GM12892 (cell line): ENCODE results near the gene SRCIN1.

Source experiments
- POLR2A ChIP-seq: IDR thresholded peaks from 2 replicates; pipeline ENCODE4 v1.6.1; 2011; ENCODE audit warnings: low read depth, low read length, control low read depth
- POLR2AphosphoS5 ChIP-seq: IDR thresholded peaks from 2 replicates; pipeline ENCODE4 v1.6.1; 2011; ENCODE audit warnings: low read depth, low read length, control low read depth
- TAF1 ChIP-seq: IDR thresholded peaks from 2 replicates; pipeline ENCODE4 v1.6.1; 2011; ENCODE audit warnings: low read depth, mild to moderate bottlenecking, control low read depth, low read length, borderline replicate concordance

DNA sequence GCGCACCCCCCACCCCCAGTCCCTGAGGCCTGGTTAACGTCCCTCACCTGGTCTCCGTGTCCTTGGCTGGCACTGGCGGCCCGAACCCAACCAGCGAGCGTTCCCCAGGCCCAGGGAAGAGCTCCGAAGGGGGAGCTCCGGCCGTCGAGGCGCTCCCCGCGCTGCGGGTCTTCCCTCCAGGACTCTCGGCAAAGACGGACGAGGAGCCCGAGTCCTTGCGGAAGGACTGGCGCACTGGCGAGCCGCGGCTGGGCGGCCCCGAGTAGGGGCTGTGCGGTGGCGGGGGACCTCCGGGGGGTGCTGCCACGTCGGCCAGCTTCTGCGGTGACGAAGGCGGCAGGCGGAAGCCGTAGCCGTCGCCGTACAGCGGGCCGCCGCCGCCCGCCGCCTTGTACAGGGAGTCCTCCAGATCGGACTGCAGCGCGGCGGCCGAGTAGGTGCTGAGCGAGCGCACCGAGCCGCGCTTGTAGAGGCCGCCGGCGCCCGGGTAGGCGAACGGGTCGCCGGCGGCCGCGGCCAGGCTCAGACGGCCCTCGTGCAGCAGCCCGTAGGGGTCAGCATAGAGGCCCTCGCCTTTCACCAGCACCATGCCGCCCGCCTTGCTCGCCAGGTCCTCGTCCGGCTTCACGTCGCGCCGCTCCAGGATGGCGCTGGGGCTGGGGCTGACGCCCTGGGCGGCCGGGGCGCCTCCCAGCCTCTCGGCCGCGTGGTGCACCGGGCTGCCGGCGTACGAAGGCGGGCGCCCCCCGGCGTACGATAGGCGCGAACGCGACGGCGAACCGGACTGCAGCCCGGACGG is 44.1 kb downstream of the SRCIN1 start:
- TF ChIP-seq TAF1 (no peak), POLR2AphosphoS5 (no peak), POLR2A (no peak)
